ENCODE results near the gene C1R. TPM values are rescaled to one million over a fixed set of nuclear protein-coding genes. Genes with fewer than 3 reads are reported as not detected.

Gene C1R
- total RNA-seq, 4 donors from 2014 or later, result 22.8 to 297 (median 140) TPM

GRCh38 chr12:7061138-7061537 is 31.1 kb downstream of the C1R start:
- peaks cover 8 to 77% (median 31%) of the 10 kb centered on the region in 3 donors for H3K4me1 ChIP-seq
- 57 to 67% methylated on average over 9 to 13 of the region's 13 CpGs for WGBS, 2 donors

GRCh38 chr12:7060353-7060954 is 31.8 kb downstream of the C1R start, which contains the start of gene C1S:
Gene C1S, plus strand, starts transcription at chr12:7060718. Its CDS starts 1,195 bp downstream, at chr12:7061913.
- no peak for DNase-seq
- H3K36me3 ChIP-seq, result peaks cover 0 to 8% (median 0%) of the 10 kb centered on the region in 3 donors
- WGBS, 2 donors, result 4 to 19% methylated on average over 7 to 8 of the region's 10 CpGs
- H3K9me3 ChIP-seq, result no peaks in the 10 kb centered on the region
- peaks cover 8 to 70% (median 27%) of the 10 kb centered on the region in 3 donors for H3K4me1 ChIP-seq
- peak within 1 kb of the TSS; percentile 75 to 88 (median 84) for H3K27ac ChIP-seq
- intact Hi-C loops (cut with DNase I), result no loop called here
- H3K4me3 ChIP-seq, result peak within 1 kb of the TSS; percentile 9 to 62 (median 39)
- no peaks in the 10 kb centered on the region for H3K27me3 ChIP-seq
- TF ChIP-seq CTCF (IDR thresholded peaks at IDR 0.05) (peak; percentile 34 to 88 (median 80)), POLR2A (IDR thresholded peaks at IDR 0.05) (peak in 2 of 4 donors; percentile 64 to 78)

More at GRCh38 chr12:7061138-7061537, 31.1 kb downstream of the C1R start:
- no peak for DNase-seq
- intact Hi-C loops (cut with DNase I), result no loop called here
- H3K27ac ChIP-seq, result peak overlapping the region; percentile 75 to 88 (median 84)
- H3K27me3 ChIP-seq, result no peaks in the 10 kb centered on the region
- H3K9me3 ChIP-seq, result no peaks in the 10 kb centered on the region
- peaks cover 0 to 15% (median 0%) of the 10 kb centered on the region in 3 donors for H3K36me3 ChIP-seq
- peak overlapping the region; percentile 9 to 62 (median 39) for H3K4me3 ChIP-seq
- TF ChIP-seq POLR2A (IDR thresholded peaks at IDR 0.05), result no peak
- no peak for TF ChIP-seq CTCF (IDR thresholded peaks at IDR 0.05)

GRCh38 chr12:7059780-7060179 is 32.5 kb downstream of the C1R start:
- H3K36me3 ChIP-seq, result peaks cover 0 to 8% (median 0%) of the 10 kb centered on the region in 3 donors
- intact Hi-C loops (cut with DNase I), result loop anchor here (5.0 kb wide), 1 partner anchor 33 kb away; the partner anchor contains the start of gene C1R
- 78 to 95% methylated on average over 4 of the region's 4 CpGs for WGBS, 2 donors

GRCh38 chr12:7058850-7059395 is 33.3 kb downstream of the C1R start:
- peaks cover 8 to 56% (median 27%) of the 10 kb centered on the region in 3 donors for H3K4me1 ChIP-seq
- TF ChIP-seq POLR2A (IDR thresholded peaks at IDR 0.05), result no peak
- no peak for TF ChIP-seq CTCF (IDR thresholded peaks at IDR 0.05)
- WGBS, 2 donors, result 88 to 96% methylated on average over 7 to 9 of the region's 9 CpGs
- no peaks in the 10 kb centered on the region for H3K27me3 ChIP-seq
- no peaks in the 10 kb centered on the region for H3K9me3 ChIP-seq
- peaks cover 0 to under 1% (median 0%) of the 10 kb centered on the region in 3 donors for H3K36me3 ChIP-seq
- H3K4me3 ChIP-seq, result no peak overlapping the region
- H3K27ac ChIP-seq, result no peak overlapping the region
- intact Hi-C loops (cut with DNase I), result loop anchor here (5.0 kb wide), 1 partner anchor 33 kb away; the partner anchor contains the start of gene C1R
- DNase-seq, result no peak

More at GRCh38 chr12:7059780-7060179, 32.5 kb downstream of the C1R start:
- Histone ChIP-seq H3K4me3 (no peak overlapping the region), H3K27me3 (no peaks in the 10 kb centered on the region), H3K4me1 (peaks cover 8 to 63% (median 27%) of the 10 kb centered on the region in 3 donors), H3K9me3 (no peaks in the 10 kb centered on the region), H3K27ac (peak overlapping the region; percentile 31 to 88 (median 84))
- TF ChIP-seq POLR2A (IDR thresholded peaks at IDR 0.05) (no peak), CTCF (IDR thresholded peaks at IDR 0.05) (no peak)
- no peak for DNase-seq
